ENCODE measurements around the gene DHFR. TPM values are rescaled to one million over a fixed set of nuclear protein-coding genes. Genes with fewer than 3 reads are reported as not detected.

Gene DHFR
- polyA plus RNA-seq, 6 donors from 2014 or later, result 0.20 to 3.3 (median 1.4) TPM

DNA sequence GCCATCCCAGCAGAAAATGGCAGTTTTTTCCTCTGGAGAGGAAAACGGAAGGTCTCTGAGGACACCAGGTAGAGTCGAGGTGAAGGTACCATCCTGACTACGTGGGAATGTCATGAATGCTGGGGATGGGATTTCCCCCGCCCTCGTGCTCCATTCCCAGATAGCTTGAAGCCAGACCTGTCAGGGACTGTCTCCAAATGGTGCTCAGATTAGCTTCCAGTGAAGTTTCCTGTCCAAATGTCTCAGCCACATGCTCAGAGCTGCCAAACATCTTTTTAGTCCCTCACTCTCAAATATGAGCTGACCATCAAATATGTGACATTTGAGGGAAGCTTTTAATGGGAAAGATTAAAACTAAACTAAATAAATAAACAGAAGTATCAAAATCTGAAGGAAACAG is 77.1 kb downstream of the DHFR start:
- Mint-ChIP-seq H3K4me3 (no peak overlapping the region), H3K27me3 (peaks cover 8 to 20% (median 18%) of the 10 kb centered on the region in 3 donors), H3K9me3 (peaks cover 3 to 14% (median 6%) of the 10 kb centered on the region in 7 donors), H3K4me1 (no peaks in the 10 kb centered on the region), H3K36me3 (peaks cover 0 to 4% of the 10 kb centered on the region in 2 donors), H3K27ac (no peak overlapping the region)
- DNase-seq (no peak), ATAC-seq (ENCODE audit: low read depth in 2 of 2) (no peak)

DNA sequence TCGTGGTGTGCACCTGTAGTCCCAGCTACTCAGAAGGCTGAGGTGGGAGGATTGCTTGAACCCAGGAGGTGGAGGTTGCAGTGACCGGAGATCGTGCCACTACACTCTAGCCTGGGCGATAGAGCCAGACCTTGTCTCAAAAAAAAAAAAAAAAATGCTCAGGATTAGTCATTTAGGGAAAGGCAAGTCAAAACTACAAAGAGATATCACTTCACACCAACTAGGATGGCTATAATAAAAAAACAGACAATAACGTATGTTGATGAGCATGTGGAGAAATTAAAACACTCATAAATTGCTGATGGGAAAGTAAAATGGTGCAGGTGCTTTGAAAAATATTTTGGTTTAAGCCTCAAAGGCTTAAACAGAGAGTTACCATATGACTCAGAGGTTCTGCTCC is 78.4 kb downstream of the DHFR start:
- DNase-seq, result no peak
- no peak for ATAC-seq (ENCODE audit: low read depth in 2 of 2)
- Mint-ChIP-seq H3K9me3 (peaks cover 3 to 16% (median 7%) of the 10 kb centered on the region in 7 donors), H3K36me3 (peaks cover 0 to 8% of the 10 kb centered on the region in 2 donors), H3K4me1 (no peaks in the 10 kb centered on the region), H3K27ac (no peak overlapping the region), H3K27me3 (peaks cover 16 to 34% (median 30%) of the 10 kb centered on the region in 3 donors), H3K4me3 (no peak overlapping the region)

Other genes starting within 250 kb of the DHFR start
- 1 to 10 TPM; 3.7 to 9.2 (median 8.0) TPM for gene ZFYVE16, start 246.9 kb downstream of the DHFR start, polyA plus RNA-seq (ENCODE audit: low read depth in 6 of 6)
- not detected for gene FAM151B, start 166.9 kb downstream of the DHFR start, polyA plus RNA-seq (ENCODE audit: low read depth in 6 of 6)
- not detected for gene ANKRD34B, start 84.7 kb downstream of the DHFR start, polyA plus RNA-seq (ENCODE audit: low read depth in 6 of 6)
- gene MSH3, start 331 bp downstream of the DHFR start, polyA plus RNA-seq (ENCODE audit: low read depth in 6 of 6), result 10 to 100 TPM; 12.4 to 14.8 (median 12.9) TPM

Data from naive B cell (primary cell).